IPS DF 4.7 (cell line): ENCODE measurements around the gene ATP2C2.
"Not testable (repeated sequence)": the region's sequence is repeated elsewhere in the genome, so short reads cannot be mapped to it uniquely, and the experiment has no call there.

Experiments used
- DNase-seq: peaks from one replicate; pipeline ENCODE4 v3.0.0-alpha.2; 2013; ENCODE audit warnings: low spot score; ENCODE audit errors: extremely low read depth

ATP2C2 gene, protein sequence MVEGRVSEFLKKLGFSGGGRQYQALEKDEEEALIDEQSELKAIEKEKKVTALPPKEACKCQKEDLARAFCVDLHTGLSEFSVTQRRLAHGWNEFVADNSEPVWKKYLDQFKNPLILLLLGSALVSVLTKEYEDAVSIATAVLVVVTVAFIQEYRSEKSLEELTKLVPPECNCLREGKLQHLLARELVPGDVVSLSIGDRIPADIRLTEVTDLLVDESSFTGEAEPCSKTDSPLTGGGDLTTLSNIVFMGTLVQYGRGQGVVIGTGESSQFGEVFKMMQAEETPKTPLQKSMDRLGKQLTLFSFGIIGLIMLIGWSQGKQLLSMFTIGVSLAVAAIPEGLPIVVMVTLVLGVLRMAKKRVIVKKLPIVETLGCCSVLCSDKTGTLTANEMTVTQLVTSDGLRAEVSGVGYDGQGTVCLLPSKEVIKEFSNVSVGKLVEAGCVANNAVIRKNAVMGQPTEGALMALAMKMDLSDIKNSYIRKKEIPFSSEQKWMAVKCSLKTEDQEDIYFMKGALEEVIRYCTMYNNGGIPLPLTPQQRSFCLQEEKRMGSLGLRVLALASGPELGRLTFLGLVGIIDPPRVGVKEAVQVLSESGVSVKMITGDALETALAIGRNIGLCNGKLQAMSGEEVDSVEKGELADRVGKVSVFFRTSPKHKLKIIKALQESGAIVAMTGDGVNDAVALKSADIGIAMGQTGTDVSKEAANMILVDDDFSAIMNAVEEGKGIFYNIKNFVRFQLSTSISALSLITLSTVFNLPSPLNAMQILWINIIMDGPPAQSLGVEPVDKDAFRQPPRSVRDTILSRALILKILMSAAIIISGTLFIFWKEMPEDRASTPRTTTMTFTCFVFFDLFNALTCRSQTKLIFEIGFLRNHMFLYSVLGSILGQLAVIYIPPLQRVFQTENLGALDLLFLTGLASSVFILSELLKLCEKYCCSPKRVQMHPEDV

DNA sequence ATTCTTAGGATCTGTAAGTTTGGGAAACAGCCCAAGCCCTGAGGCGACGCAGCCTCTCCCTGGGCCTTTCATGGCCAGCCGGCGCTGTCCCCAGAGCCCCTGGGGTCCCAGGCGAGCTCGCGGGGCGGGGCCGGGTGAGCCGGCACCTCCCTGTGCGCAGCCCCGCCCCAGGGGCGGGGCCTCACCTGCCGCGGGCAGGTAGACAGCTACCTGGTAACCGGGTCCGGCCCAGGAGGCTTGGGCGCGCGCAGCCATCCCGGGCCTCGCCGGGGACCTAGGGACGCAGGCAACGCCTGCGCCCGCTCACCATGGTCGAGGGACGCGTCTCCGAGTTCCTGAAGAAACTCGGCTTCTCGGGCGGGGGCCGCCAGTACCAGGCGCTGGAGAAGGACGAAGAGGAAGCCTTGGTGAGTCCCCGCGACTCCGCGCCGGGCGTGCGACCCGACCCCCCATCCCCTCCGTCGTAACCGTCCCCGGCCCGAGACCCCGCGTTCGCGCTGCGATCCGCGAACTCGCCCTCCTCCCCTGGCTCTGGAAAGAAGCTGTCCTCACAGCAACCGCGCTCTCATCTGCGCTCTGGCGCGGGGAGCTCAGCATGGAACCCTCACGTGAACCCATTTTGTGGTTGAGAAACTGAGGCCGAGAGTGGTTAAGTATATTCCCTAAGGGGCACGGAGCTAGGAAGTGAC is at the start of gene ATP2C2:
Gene ATP2C2 (plus strand): TSS at position 231 of the 689 bp plus-strand sequence. CDS start 78 bp downstream, at position 309.
- no peak for DNase-seq

- DNase-seq: no peak
These were observed 49.1 kb upstream of the ATP2C2 start for GRCh38 chr16:84319146-84319760.

DNA sequence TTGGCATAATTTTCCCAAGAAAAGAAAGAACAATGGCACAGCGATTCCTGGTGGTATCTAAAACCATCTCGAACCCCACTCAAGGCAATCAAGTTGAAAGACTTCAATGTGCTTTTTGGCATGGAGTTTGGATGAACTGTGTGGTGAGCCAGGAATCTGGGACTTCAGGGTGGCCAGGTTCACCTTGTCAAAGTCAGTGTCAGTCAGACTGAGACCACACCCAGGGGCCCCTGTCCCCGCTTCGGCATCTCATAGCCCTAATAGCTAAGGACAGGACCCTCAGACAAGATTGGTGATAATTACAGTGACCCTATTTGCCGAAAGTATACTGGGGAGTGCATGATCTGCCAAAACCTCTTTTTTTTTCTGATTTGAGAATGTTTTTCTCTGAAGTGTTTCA is 47.8 kb upstream of the ATP2C2 start:
- DNase-seq: no peak

DNA sequence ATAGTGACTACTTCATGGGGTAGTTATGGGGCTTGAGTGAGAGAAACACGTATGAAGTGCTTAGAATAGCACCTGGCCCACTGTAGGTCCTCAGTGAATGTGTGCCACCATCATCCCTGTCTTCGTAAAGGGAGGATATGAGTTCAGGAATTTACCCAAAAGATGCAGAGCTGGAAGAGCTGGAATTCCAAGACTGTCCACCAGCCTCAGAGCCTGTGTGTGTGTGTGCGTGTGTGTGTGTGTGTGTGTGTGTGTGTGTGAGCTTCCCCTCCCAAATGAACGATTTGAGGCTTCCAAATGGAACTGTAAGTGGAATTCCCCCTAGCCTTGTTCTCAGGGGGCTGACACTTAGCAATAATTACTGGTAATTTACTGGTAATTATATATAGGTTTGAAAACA is 46.4 kb upstream of the ATP2C2 start:
- no peak for DNase-seq

GRCh38 chr16:84322749-84323148 is 45.6 kb upstream of the ATP2C2 start:
- DNase-seq: no peak

DNA sequence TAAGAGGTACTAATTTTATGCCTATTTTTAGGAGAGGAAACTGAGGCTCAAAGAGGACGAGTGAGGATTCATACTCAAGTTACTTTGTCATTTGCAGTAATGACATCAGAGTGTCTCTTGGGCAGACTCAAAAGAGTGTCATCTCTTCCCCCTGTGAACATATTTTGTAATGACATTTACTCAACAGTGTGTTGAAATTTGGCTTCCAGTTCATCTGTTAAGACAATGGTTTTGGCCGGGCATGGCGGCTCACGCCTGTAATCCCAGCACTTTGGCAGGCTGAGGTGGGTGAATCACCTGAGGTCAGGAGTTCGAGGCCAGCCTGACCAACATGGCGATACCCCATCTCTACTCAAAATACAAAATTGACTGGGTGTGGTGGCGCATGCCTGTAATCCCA is 44.7 kb upstream of the ATP2C2 start:
- DNase-seq: no peak

DNA sequence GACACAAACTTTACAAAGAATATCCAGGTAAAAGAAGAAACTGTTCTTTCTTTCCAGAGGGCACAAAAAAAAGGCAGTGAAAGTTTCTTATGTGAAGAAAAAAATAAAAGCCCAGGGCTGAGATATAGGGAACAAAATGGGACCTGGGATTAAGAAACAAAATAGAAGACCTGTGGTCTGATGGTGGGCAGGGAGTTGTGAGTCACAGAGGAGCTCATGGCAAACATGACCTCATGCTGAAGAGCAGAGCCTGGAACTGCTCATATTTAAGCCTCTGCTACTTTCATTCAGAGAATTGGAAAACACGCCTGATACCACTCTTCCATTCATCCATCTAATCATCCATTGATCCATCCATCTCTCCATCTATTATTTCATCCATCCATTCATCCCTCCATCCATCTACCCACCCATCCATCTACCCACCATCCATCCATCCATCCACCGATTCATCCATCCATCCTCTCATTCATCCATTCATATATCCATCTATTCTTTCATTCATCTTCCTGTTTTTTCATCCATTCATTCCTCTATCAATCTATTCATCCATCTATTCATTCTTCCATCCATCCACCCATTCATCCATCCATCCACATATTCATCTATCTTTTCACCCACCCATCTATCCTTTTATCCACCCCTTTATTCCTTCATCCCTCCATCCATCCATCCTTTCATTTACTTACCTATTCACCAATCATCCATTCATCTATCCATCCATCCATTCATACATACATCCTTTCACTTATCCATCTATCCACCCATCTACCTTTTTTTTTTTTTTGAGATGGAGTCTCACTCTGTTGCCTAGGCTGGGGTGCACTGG is 43.7 kb upstream of the ATP2C2 start:
- DNase-seq: no peak

- no peak for DNase-seq
These were observed 41.8 kb upstream of the ATP2C2 start for GRCh38 chr16:84326545-84326944.

GRCh38 chr16:84327926-84328505 is 40.3 kb upstream of the ATP2C2 start:
- DNase-seq: no peak

GRCh38 chr16:84329016-84329415 is 39.3 kb upstream of the ATP2C2 start:
- DNase-seq: no peak

- no peak for DNase-seq
These were observed 38.3 kb upstream of the ATP2C2 start for GRCh38 chr16:84329843-84330684.

GRCh38 chr16:84330685-84331050 is 37.7 kb upstream of the ATP2C2 start:
- no peak for DNase-seq

GRCh38 chr16:84331998-84332780 is 36.1 kb upstream of the ATP2C2 start:
- no peak for DNase-seq

- DNase-seq: no peak
These were observed 35.2 kb upstream of the ATP2C2 start for GRCh38 chr16:84332975-84333684.

GRCh38 chr16:84334058-84334457 is 34.3 kb upstream of the ATP2C2 start:
- no peak for DNase-seq

DNA sequence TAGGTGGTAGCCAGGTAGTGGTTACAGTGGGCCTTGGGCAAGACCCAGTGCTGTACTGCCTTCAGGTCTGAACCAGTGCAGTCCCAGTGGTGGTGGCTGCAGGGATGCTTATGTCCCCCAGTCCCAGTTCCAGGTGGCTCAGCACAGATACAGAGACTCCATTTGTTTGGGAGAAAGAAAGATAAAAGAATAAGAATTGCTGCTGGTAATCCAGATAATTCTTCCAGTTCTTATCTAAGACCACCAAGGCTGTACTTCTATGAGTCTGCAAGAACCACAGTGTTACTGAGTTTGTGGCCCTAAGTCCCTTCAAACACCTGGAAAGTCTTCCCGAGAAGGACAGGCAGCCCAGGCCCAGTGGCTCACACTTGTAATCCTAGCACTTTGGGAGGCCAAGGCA is 33.9 kb upstream of the ATP2C2 start:
- no peak for DNase-seq

DNA sequence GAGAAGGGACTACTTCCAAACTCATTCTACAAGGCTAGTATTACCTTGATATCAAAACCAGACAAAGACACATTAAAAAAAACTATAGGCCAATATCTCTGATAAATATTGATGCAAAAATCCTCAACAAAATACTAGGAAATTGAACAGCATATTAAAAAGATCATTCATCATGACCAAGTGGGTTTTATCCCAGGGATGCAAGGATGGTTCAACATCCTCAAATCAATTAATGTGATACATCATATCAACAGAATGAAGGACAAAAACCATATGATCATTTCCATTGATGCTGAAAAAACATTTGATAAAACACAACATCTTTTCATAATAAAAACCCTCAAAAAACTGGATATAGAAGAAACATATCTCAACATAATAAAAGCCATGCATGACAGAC is 31.1 kb upstream of the ATP2C2 start:
- not testable (repeated sequence) for DNase-seq

DNA sequence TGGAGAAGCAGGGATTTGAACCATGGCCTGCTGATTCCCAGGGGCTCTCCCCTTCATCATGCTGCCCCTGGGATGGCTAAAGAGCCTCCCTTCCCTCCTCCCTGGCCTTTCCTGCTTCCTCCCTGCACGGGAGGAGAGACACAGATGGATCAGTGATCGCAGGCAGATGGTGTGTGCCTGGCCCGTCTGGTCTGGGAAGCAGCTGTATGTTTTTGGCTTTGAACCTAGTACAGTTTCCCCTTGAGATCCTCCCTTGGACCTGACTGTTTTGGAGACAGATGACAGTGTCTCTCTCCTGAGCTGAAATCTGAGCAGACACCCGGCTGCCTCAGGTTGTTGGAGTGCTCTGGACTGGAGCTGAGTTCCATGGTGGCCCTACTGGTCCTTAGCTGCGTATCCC is 29.0 kb upstream of the ATP2C2 start:
- no peak for DNase-seq
